ENCODE data around the gene DNAJA3.
"Not testable (repeated sequence)": the region's sequence is repeated elsewhere in the genome, so short reads cannot be mapped to it uniquely, and the experiment has no call there.

Gene DNAJA3

GRCh38 chr16:4387781-4388180, 37.9 kb upstream of the DNAJA3 start:
- DNase-seq: no peak

- no peak for DNase-seq
Observed at GRCh38 chr16:4388271-4389021, 37.2 kb upstream of the DNAJA3 start.

GRCh38 chr16:4389051-4389955, 36.4 kb upstream of the DNAJA3 start:
- no peak for DNase-seq

GRCh38 chr16:4390266-4391260, 35.1 kb upstream of the DNAJA3 start:
- no peak for DNase-seq

- no peak for DNase-seq
Observed at GRCh38 chr16:4391631-4392381, 33.9 kb upstream of the DNAJA3 start.

- DNase-seq: no peak
Observed at GRCh38 chr16:4392382-4393239, 33.1 kb upstream of the DNAJA3 start.

- no peak for DNase-seq
Observed at GRCh38 chr16:4393240-4393600, 32.4 kb upstream of the DNAJA3 start.

GRCh38 chr16:4393850-4394249, 31.8 kb upstream of the DNAJA3 start:
- not testable (repeated sequence) for DNase-seq

GRCh38 chr16:4395055-4395726, 30.5 kb upstream of the DNAJA3 start:
- DNase-seq: no peak

- no peak for DNase-seq
Observed at GRCh38 chr16:4399001-4399730, 26.5 kb upstream of the DNAJA3 start.

GRCh38 chr16:4401094-4401501, 24.6 kb upstream of the DNAJA3 start:
- DNase-seq: no peak

GRCh38 chr16:4401510-4401909, 24.2 kb upstream of the DNAJA3 start:
- no peak for DNase-seq

GRCh38 chr16:4402439-4403132, 23.1 kb upstream of the DNAJA3 start:
- DNase-seq: peak in 1 of 2 experiments; percentile 5

GRCh38 chr16:4403133-4403949, 22.3 kb upstream of the DNAJA3 start:
- no peak for DNase-seq

GRCh38 chr16:4404247-4404966, 21.3 kb upstream of the DNAJA3 start:
- DNase-seq: peak; percentile 23 to 34

GRCh38 chr16:4404967-4405696, 20.5 kb upstream of the DNAJA3 start:
- DNase-seq: no peak

Measured in AML-193 (cell line).